CD4-positive, alpha-beta T cell treated with Interleukin-6 at 100 ng/mL for 8 hours (primary cell): ENCODE results near the gene TMEM114.

Source experiments
- DNase-seq: peaks from one replicate; pipeline ENCODE4 v3.0.0-alpha.2; 2020; ENCODE audit warnings: mixed read lengths, low spot score

The TMEM114 gene

DNA sequence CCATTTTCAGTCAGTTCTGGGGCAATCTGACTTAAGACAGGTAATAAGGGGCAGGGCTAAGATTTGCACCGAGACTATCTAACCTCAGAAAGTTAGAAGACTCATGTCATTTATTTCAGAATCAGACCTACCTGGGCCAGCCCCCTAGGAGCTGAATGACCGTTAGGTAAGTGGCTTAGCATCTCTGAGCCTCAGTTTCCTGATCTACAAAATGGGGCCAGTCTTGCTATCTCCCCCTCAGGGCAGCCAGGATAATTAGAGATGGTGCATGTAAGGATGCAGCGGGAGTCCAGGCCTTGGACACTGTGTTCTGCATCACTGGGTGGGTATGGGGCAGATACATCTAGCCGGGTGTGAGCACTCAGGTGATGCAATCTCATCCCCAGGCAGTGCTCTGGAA, 20.8 kb upstream of the TMEM114 start:
- DNase-seq = no peak

- DNase-seq = no peak
Observed at GRCh38 chr16:8607214-8607613, 16.9 kb upstream of the TMEM114 start.

- DNase-seq = no peak
Observed at GRCh38 chr16:8605554-8605953, 15.2 kb upstream of the TMEM114 start.

- no peak for DNase-seq
Observed at GRCh38 chr16:8600144-8600775, 9.9 kb upstream of the TMEM114 start.

DNA sequence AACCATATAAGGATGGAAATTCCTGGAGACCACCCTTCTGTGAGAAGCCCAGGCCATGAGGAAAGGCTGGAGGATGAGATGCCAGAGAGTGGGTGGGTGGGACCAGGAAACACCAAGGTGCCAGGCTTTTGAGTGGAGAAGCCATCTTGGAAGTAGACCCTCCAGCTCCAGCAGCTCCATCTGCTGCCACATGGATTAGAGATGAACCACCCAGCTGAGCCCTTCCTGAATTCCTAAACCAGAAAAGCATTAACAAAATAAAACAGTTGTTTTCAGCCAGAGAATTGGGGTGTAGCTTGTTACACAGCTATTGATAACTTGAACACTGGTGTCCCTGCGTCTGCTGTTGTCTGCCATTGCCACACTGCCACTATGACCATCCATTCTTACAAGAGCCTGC, 6.3 kb upstream of the TMEM114 start:
- no peak for DNase-seq

DNA sequence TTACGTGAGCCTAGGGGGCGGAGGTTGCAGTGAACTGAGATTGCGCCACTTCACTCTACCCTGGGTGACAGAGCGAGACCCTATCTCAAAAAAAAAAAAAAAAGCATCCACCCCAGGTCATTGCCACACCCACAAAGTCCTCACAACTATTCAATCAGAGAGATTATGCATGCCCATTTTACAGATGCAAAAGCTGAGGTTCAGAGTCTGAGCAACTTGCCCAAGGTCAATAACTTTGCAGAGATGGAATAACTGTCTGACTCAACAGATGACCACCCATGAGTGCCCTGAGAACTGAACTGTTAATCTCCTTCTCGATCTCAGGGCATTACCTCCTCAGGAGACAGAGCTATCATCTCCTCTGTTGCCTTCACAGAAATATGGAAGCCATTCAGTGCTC, 5.5 kb upstream of the TMEM114 start:
- DNase-seq = no peak

- no peak for DNase-seq
Observed at GRCh38 chr16:8594149-8594666, 3.9 kb upstream of the TMEM114 start.

- no peak for DNase-seq
Observed at GRCh38 chr16:8591451-8591850, 1.1 kb upstream of the TMEM114 start.

DNA sequence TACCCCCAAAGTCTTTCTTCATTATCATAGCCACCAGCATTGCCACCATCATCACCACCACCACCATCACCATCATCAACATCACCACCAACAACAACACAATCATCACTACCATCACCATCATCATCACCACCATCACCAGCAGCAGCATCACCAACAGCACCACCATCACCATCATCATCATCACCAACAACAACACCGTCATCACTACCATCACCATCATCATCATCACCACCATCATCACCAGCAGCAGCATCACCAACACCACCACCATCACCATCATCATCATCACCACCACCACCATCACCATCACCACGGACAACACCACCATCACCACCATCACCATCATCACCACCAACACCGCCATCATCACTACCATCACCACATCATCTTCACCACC, 500 bp upstream of the TMEM114 start:
- no peak for DNase-seq

DNA sequence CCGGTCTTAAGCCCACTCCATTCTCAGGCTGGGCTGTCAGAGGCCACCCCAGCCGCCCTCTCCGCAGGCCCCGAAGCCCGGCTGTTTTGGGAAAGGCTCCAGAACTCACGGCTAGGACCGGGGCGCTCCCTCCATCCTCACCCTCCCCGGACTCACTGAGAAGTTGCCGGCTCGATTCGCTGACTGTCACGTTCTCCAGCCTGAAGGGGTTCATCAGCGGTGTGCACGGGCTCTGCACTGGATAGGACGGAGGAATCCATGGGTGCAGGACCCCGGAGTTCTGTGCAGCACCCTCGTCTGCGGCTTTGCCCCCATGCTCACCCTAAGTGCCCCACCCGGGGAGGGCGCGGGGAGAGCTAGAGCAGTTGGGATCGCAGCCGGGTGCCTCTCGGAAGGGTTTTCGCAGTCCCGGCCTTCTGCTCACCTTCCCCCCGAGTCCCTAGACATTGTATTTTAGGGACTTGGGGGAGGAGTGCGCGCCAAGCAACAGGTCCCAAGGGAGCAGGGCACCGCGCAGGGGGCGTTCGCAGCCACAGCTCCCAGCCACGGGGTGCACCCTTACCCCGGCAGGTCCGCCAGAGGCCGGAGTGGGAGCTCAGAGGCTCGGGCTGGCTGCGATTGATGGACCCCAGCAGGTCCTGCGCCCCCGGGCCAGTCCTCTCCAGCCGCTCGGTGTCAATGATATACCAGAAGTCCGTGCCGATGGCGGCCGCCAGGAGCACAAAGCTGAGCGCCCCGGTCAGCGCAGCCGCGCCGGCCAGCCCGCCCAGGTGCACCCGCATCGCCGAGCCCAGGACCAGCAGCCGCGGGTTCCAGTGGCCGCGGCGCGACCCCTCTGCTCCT, 1.0 kb downstream of the TMEM114 start:
- no peak for DNase-seq

GRCh38 chr16:8588682-8589056, 1.6 kb downstream of the TMEM114 start:
- DNase-seq = no peak

DNA sequence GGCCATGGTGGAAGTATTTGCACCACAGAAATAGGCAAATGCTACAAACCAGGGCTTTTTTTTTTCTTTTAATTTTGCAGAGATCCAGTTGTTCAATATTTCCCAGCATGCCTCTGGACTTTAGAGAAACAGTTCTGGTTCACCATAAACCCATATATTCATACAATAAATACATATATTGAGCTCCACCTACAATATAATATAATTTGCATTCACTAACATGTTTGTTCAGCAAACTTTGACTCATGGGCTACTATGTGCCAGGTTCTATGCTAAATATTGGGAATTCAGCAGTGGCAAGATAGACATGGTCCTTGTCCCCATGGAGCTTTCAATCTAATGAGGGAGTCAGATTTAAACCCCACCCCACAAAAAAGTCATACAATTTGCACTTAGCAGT, 3.2 kb downstream of the TMEM114 start:
- no peak for DNase-seq

DNA sequence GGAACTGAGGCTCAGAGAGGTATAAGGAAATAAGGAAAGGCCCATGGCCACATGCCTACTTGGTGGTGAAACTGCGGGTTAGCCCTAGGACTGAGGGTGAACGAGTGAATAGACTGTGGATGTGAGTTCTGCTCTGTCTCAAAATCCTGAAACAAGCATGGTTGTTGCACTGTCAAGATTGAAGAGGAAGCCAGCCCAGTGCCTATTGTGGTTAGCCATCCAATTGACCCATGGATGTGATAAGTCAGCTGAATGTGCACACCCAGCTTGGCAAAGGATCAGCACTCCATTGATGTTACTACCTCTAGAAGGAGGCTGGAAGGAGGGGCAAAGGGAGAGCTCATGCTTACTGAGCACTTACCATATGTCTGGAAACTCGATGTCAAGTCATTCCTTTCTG, 4.5 kb downstream of the TMEM114 start:
- no peak for DNase-seq

- no peak for DNase-seq
Observed at GRCh38 chr16:8585041-8585440, 5.3 kb downstream of the TMEM114 start.

- DNase-seq = no peak
Observed at GRCh38 chr16:8583732-8584131, 6.6 kb downstream of the TMEM114 start.

- no peak for DNase-seq
Observed at GRCh38 chr16:8583199-8583598, 7.1 kb downstream of the TMEM114 start.

GRCh38 chr16:8581831-8582580, 8.3 kb downstream of the TMEM114 start:
- no peak for DNase-seq

DNA sequence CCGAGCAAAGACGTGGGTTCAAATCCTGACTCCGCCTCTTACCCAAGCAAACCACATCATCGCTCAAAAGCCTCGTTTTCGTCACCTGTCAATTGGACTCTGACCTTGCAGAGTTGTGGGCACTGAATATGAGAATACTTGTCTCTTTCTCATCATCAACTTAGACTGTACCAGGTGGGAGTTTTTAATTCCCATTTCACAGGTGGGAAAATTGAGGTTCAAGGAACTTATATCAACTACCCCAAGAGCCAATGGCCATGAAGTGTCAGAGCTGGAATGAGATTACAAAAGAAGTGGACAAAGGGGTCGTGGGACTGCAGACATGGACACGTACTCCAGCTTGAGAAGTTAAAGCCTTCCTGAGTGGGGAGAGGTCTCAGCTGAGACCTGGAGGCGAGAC, 10.8 kb downstream of the TMEM114 start:
- DNase-seq = no peak

DNA sequence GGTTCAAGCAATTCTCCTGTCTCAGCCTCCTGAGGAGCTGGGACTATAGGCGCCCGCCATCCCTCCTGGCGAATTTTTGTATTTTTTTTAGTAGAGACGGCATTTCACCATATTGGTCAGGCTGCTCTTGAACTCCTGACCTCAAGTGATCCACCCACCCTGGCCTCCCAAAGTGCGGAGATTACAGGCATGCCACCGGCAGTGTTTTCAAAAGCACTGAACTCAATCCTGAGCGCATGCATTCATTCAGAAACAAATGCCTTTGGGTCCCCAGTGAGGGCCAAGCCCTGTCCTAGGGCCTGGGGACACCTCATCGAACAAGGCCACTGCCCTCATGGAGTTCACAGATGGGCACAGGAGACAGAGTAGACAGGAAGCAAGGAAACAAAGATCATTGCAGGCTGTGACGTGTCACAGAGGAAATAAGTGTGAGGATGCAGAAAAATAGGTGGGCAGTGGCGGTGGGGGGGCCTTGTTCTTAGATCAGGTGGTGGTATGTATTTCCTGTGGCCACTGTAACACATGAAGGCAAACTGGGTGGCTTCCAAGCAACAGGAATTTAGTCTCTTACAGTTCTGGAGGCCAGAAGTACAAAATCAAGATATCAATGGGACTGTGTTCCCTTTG, 12.5 kb downstream of the TMEM114 start:
- DNase-seq = no peak

DNA sequence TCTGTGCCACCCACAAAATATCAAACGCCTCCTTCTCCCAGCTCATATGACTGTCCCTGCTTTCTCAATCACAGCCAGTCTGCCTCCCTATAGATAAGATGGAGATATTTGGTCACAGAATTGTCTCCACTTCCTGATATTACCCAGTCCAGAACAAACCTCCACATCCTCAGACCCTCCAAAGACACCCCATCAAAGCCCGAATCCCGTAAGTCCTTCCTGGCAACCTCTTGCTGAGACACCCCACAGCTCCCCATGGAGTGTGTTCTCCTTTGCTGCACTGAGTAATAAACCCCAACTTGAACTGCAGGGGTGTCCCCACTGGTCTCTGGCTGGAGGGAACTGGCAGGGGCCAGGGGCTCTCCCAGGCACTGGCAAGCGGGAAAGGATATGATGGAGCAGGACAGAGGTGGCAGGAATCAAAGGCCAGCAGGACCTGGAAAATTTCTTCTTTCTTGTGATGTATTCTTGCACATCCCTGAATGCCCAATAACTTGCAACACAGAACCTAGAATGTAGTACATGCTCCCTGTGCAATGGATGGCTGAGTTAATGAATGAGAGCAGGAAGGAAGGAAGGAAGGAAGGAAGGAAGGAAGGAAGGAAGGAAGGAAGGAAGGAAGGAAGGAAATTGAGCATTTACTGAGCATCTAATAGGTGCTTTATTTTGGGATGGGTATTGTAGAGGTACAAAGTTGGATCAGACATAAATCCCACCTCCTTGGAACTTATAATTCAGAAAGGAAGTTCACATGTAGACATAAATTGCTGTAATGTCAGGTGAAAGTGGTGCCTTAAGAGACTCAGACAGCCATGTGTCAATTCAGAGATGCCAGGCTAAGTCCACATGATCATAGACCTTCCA, 13.9 kb downstream of the TMEM114 start:
- no peak for DNase-seq

GRCh38 chr16:8575399-8575798, 14.9 kb downstream of the TMEM114 start:
- no peak for DNase-seq
